HG02759 (cell line): ENCODE data around the gene SEMG1.

Source experiments
- ATAC-seq: cut with Tn5 transposase; IDR thresholded peaks from one replicate; pipeline ENCODE4 v1.9.1; 2021; ENCODE audit warnings: mild to moderate bottlenecking, moderate library complexity; ENCODE audit not compliant: unreplicated experiment

Gene SEMG1

GRCh38 chr20:45218636-45219035, 11.8 kb downstream of the SEMG1 start:
- ATAC-seq: no peak

- no peak for ATAC-seq
Observed at GRCh38 chr20:45221076-45221475, 14.2 kb downstream of the SEMG1 start, which contains the start of gene SEMG2. SEMG2 (plus strand) TSS chr20:45221373; CDS start chr20:45221390, 17 bp downstream.

- ATAC-seq: no peak
Observed at GRCh38 chr20:45223136-45223535, 16.3 kb downstream of the SEMG1 start.

GRCh38 chr20:45226287-45226686, 19.5 kb downstream of the SEMG1 start:
- ATAC-seq: no peak

- ATAC-seq: no peak
Observed at GRCh38 chr20:45229264-45230056, 22.6 kb downstream of the SEMG1 start.

GRCh38 chr20:45230631-45231030, 23.8 kb downstream of the SEMG1 start:
- no peak for ATAC-seq

GRCh38 chr20:45235995-45236394, 29.2 kb downstream of the SEMG1 start:
- ATAC-seq: no peak

GRCh38 chr20:45238139-45238538, 31.3 kb downstream of the SEMG1 start:
- ATAC-seq: no peak

GRCh38 chr20:45246109-45246508, 39.3 kb downstream of the SEMG1 start:
- no peak for ATAC-seq

GRCh38 chr20:45247865-45248264, 41.0 kb downstream of the SEMG1 start:
- ATAC-seq: no peak

- ATAC-seq: no peak
Observed at GRCh38 chr20:45248609-45249008, 41.8 kb downstream of the SEMG1 start.

GRCh38 chr20:45251884-45252560, 45.2 kb downstream of the SEMG1 start:
- no peak for ATAC-seq

- ATAC-seq: no peak
Observed at GRCh38 chr20:45253261-45253660, 46.4 kb downstream of the SEMG1 start.

GRCh38 chr20:45254383-45255262, 47.8 kb downstream of the SEMG1 start, which contains the start of gene SLPI:
SLPI (minus strand) TSS chr20:45254564; CDS start chr20:45254543, 21 bp downstream.
- no peak for ATAC-seq

- no peak for ATAC-seq
Observed at GRCh38 chr20:45257161-45257560, 50.3 kb downstream of the SEMG1 start.

GRCh38 chr20:45257711-45258110, 50.9 kb downstream of the SEMG1 start:
- ATAC-seq: no peak

- no peak for ATAC-seq
Observed at GRCh38 chr20:45258259-45258658, 51.4 kb downstream of the SEMG1 start.

GRCh38 chr20:45258664-45259063, 51.8 kb downstream of the SEMG1 start:
- ATAC-seq: no peak
